ENCODE measurements around the gene MAGI2. TPM values are rescaled to one million over a fixed set of nuclear protein-coding genes. Genes with fewer than 3 reads are reported as not detected.

The MAGI2 gene
- total and polyA plus RNA-seq, 2 of the 13 experiments (the other 11 are each of a cell fraction or from before 2014, with no cell fraction given), result 1.5 to 3.8 TPM

DNA sequence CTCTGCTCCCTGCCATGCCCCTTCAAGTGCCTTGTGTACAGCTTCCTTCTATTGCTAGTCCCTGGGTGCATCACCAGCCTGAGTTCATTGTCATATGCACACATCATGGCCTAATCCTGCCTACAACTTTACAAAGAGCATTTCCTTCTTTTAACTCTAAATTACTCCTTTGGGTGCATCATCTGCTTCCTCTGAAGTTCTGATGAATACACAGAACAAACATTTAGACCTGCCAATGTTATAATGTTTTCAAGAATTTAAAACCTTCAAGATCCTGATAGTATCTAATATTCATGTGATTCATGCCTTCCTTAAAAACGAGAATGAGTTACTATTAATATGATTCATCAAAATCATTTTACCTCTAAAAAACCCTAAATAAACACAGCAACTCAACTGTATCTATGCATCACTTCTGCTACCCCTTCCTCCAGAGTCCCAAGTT, 357.1 kb downstream of the MAGI2 start:
- TF ChIP-seq, protein P1, sequence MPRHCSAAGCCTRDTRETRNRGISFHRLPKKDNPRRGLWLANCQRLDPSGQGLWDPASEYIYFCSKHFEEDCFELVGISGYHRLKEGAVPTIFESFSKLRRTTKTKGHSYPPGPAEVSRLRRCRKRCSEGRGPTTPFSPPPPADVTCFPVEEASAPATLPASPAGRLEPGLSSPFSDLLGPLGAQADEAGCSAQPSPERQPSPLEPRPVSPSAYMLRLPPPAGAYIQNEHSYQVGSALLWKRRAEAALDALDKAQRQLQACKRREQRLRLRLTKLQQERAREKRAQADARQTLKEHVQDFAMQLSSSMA (CRISPR knock-in tag; IDR thresholded peaks at IDR 0.05), result no peak
- TF ChIP-seq ZNF841 (CRISPR knock-in tag; IDR thresholded peaks at IDR 0.05; ENCODE audit: borderline replicate concordance), result no peak
- TF ChIP-seq MBD4 (IDR thresholded peaks at IDR 0.05; ENCODE audit: borderline replicate concordance, low read length), result no peak
- no peak for TF ChIP-seq ZNF143 (CRISPR knock-in tag; IDR thresholded peaks at IDR 0.05)
- 12% methylated on average over 1 of the region's 1 CpG for WGBS (ENCODE audit: low lambda C conversion rate)
- Histone ChIP-seq H3K4me2 (ENCODE audit: low read depth, low read length) (no peak overlapping the region), H3K36me3 (replicated peaks in 1 of 2; ENCODE audit: control insufficient read depth in 1 of 2, insufficient read depth in 2 of 2, low read length in 2 of 2) (no peaks in the 10 kb centered on the region), H4K20me1 (ENCODE audit: insufficient read depth, low read length) (no peaks in the 10 kb centered on the region), H2AFZ (ENCODE audit: low read length) (no peak overlapping the region), H3K4me3 (replicated peaks in 1 of 3; ENCODE audit: insufficient read depth in 1 of 3, low read depth in 2 of 3, low read length in 3 of 3) (no peak overlapping the region), H3K4me1 (ENCODE audit: insufficient read depth, low read length) (no peaks in the 10 kb centered on the region), H3K9me3 (ENCODE audit: low read length) (no peaks in the 10 kb centered on the region), H3K9ac (ENCODE audit: insufficient read depth, low read depth, low read length) (no peak overlapping the region), H3K27ac (ENCODE audit: extremely low read length, insufficient read depth, low read length) (no peak overlapping the region), H3K79me2 (ENCODE audit: insufficient read depth, low read length) (no peaks in the 10 kb centered on the region), H3K27me3 (ENCODE audit: control insufficient read depth in 1 of 2, insufficient read depth in 2 of 2, low read length in 2 of 2) (no peaks in the 10 kb centered on the region)
- no peak for DNase-seq (ENCODE audit: low spot score)
- intact Hi-C loops (cut with micrococcal nuclease; ENCODE audit: unreplicated experiment) (no loop called here), in situ Hi-C loops (cut with HindIII; ENCODE audit: extremely low pct_ligation_motif_present, low pct_unique_long_range_greater_than_20kb) (no loop called here)
- BruUV-seq (replicated peaks), result no TSS peak
- POLR2A ChIA-PET, result no interaction called here
- no peak for ATAC-seq
- CTCF ChIA-PET (ENCODE audit: low intra/inter-chr PET ratio, low total read pairs), result no interaction called here
- FAIRE-seq, result no peak

DNA sequence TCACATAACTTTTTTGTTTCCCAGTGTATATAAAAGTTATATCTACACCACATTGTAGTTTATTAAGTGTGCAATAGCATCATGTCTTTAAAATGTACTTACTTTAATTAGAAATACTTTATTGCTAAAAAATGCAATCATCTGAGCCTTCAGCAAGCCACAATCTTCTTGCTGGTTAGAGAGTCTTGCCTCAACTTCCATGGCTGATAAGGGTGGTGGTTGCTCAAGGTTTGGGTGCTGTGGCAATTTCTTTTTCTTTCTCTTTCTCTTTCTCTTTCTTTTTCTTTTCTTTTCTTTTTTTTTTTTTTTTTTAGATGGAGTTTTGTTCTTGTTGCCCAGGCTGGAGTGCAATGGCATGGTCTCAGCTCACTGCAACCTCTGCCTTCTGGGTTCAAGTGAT, 360.0 kb downstream of the MAGI2 start:
- BruUV-seq (replicated peaks), result no TSS peak
- POLR2A ChIA-PET, result no interaction called here
- Histone ChIP-seq H3K27me3 (ENCODE audit: control insufficient read depth in 1 of 2, insufficient read depth in 2 of 2, low read length in 2 of 2) (no peaks in the 10 kb centered on the region), H3K4me3 (replicated peaks in 1 of 3; ENCODE audit: insufficient read depth in 1 of 3, low read depth in 2 of 3, low read length in 3 of 3) (no peak overlapping the region), H3K4me2 (ENCODE audit: low read depth, low read length) (no peak overlapping the region), H3K9ac (ENCODE audit: insufficient read depth, low read depth, low read length) (no peak overlapping the region), H3K27ac (ENCODE audit: extremely low read length, insufficient read depth, low read length) (no peak overlapping the region), H2AFZ (ENCODE audit: low read length) (no peak overlapping the region), H4K20me1 (ENCODE audit: insufficient read depth, low read length) (no peaks in the 10 kb centered on the region), H3K79me2 (ENCODE audit: insufficient read depth, low read length) (no peaks in the 10 kb centered on the region), H3K4me1 (ENCODE audit: insufficient read depth, low read length) (no peaks in the 10 kb centered on the region), H3K9me3 (ENCODE audit: low read length) (no peaks in the 10 kb centered on the region), H3K36me3 (replicated peaks in 1 of 2; ENCODE audit: control insufficient read depth in 1 of 2, insufficient read depth in 2 of 2, low read length in 2 of 2) (no peaks in the 10 kb centered on the region)
- FAIRE-seq (no peak), ATAC-seq (no peak), DNase-seq (ENCODE audit: low spot score) (no peak)
- CTCF ChIA-PET (ENCODE audit: low intra/inter-chr PET ratio, low total read pairs), result no interaction called here
- intact Hi-C loops (cut with micrococcal nuclease; ENCODE audit: unreplicated experiment) (no loop called here), in situ Hi-C loops (cut with HindIII; ENCODE audit: extremely low pct_ligation_motif_present, low pct_unique_long_range_greater_than_20kb) (no loop called here)
- no peak for TF ChIP-seq ZNF205 (CRISPR knock-in tag; IDR thresholded peaks at IDR 0.05)
- TF ChIP-seq HHEX (CRISPR knock-in tag; IDR thresholded peaks at IDR 0.05), result no peak
- no peak for TF ChIP-seq NONO (IDR thresholded peaks at IDR 0.05)
- no peak for TF ChIP-seq NONO (CRISPR knock-in tag; conservative IDR thresholded peaks at IDR 0.05)
- TF ChIP-seq NCOA2 (CRISPR knock-in tag; IDR thresholded peaks at IDR 0.05), result no peak
- TF ChIP-seq, protein P2, sequence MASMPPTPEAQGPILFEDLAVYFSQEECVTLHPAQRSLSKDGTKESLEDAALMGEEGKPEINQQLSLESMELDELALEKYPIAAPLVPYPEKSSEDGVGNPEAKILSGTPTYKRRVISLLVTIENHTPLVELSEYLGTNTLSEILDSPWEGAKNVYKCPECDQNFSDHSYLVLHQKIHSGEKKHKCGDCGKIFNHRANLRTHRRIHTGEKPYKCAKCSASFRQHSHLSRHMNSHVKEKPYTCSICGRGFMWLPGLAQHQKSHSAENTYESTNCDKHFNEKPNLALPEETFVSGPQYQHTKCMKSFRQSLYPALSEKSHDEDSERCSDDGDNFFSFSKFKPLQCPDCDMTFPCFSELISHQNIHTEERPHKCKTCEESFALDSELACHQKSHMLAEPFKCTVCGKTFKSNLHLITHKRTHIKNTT (CRISPR knock-in tag; IDR thresholded peaks at IDR 0.05), result no peak
- no peak for TF ChIP-seq MBNL3 (CRISPR knock-in tag; conservative IDR thresholded peaks at IDR 0.05)
- TF ChIP-seq SMARCE1 (IDR thresholded peaks at IDR 0.05; ENCODE audit: borderline replicate concordance), result no peak
- no peak for TF ChIP-seq NR2C2 (CRISPR knock-in tag; IDR thresholded peaks at IDR 0.05; ENCODE audit: borderline replicate concordance)
- TF ChIP-seq, protein P3, sequence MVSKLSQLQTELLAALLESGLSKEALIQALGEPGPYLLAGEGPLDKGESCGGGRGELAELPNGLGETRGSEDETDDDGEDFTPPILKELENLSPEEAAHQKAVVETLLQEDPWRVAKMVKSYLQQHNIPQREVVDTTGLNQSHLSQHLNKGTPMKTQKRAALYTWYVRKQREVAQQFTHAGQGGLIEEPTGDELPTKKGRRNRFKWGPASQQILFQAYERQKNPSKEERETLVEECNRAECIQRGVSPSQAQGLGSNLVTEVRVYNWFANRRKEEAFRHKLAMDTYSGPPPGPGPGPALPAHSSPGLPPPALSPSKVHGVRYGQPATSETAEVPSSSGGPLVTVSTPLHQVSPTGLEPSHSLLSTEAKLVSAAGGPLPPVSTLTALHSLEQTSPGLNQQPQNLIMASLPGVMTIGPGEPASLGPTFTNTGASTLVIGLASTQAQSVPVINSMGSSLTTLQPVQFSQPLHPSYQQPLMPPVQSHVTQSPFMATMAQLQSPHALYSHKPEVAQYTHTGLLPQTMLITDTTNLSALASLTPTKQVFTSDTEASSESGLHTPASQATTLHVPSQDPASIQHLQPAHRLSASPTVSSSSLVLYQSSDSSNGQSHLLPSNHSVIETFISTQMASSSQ (IDR thresholded peaks at IDR 0.05; ENCODE audit: low read depth), result no peak
- TF ChIP-seq, protein P3 (CRISPR knock-in tag; IDR thresholded peaks at IDR 0.05; ENCODE audit: borderline replicate concordance), result no peak
- TF ChIP-seq ZSCAN22 (CRISPR knock-in tag; IDR thresholded peaks at IDR 0.05), result no peak
